Activated T-cell treated with anti-CD3 and anti-CD28 coated beads for 24 hours (primary cell): Measurements from ENCODE around the gene NPEPL1.
"Not testable (repeated sequence)": the region's sequence is repeated elsewhere in the genome, so short reads cannot be mapped to it uniquely, and the experiment has no call there.

Experiments used
- DNase-seq: peaks from one replicate; pipeline ENCODE4 v3.0.0-alpha.2; 2020; ENCODE audit warnings: low read depth

The NPEPL1 gene

GRCh38 chr20:58742668-58743566, 50.3 kb downstream of the NPEPL1 start:
- DNase-seq: no peak

GRCh38 chr20:58743929-58744534, 51.4 kb downstream of the NPEPL1 start:
- no peak for DNase-seq

DNA sequence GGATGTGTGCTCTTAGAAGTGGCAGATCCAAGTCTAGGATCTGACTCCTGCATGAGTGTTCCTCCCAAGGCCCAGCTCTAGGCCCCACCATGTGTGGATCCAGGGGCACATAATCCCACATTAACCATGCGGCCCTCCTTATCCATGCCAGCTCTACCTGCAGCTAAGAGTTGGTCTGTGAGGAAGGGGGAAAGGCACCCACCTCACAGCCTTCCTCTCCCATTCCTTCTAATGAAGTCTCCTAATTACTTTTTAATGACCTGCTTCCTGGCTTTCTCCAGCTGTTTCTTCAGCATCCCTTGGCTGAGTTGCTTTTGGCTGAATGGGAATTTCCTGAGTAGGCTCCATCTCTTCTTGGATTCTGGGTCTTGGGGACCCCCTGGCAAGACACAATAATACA, 52.2 kb downstream of the NPEPL1 start:
- no peak for DNase-seq

DNA sequence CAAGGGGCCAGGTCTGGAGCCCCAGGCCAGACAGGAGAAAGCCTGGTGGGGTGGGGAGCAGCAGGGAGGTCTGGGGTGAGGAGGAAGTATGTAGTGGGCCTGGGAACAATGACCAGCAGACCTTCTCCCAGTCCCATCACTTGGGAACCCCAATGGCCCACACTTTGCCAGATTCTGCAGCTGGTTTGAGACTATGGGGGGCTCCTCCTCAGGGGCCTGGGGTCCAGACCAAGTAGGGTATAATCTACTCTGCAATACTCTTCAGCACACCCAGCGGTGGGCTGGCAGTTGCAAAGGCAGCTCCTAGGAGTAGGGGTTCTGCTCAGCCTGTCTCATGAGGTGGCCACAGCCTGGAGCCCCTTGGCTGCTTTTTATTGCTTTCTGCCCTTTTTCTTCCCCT, 52.8 kb downstream of the NPEPL1 start:
- no peak for DNase-seq

DNA sequence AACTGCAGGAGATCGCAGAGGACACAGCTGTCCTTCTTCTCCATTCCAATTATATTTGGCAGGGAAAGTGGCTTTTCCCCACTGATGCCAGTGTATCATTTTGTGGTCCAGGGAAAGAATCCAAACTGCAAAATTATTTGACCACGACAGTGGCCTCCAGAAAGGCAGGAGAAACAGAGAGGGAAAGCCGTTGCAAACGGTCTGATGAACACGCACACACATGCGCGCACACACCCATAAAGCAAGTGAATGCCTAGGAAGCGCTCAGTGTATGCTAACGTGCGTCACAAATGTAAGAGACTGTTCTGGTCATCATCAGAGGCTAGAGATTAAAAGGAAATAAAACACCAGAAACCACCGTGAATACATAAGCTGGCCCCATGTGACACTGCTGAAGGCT, 54.0 kb downstream of the NPEPL1 start:
- no peak for DNase-seq

GRCh38 chr20:58747211-58747610, 54.6 kb downstream of the NPEPL1 start:
- DNase-seq: no peak

DNA sequence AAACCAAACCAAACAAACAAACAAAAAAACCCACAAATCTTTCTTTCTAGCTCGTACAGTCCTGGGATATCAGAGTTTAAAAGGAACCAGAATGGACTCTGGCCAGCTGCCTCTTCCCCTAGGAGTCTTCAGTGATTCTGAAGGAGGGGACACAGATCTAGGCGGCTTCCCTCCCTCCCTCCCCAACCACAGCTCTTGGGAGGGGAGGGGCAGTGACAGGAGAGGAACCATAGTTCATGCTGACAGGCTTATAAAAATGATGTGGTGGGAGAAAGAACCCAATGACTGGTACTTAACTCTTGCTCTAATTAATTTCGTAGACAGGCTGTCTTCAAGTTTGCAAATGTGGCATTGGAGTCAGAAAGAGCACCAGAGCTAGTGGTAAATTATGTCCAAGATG, 56.0 kb downstream of the NPEPL1 start:
- no peak for DNase-seq

DNA sequence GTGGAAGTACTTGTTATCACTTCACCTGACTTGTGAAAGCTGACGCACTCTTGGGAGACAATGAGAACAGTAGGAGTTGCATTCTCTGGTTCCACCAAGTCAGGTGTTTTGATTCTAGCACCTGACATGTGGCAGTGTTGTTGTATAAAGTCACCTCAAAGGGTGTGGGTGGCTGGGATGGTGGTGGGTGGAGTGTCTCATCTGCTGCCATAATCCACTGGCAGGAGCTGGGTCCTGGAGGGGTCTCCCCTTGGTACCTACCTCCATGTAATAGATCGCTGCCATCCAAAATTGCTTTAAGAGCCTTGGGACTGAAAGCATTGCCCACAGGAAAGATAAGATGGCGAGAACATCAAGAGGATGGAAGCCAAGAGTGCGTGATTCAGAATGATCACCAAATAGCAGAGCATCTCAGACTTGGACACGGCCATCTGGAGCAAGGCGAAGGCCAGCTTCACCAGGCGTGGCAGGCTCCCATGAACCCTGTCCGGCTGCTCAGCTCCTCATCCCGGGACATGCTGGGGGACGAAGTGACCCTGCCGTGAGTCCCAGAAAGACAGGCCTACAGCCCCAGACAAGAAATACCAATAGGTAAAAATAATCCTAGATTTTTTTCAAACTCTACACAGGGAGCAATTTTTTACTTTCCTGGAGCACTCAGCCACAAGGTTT, 56.6 kb downstream of the NPEPL1 start:
- DNase-seq: no peak

DNA sequence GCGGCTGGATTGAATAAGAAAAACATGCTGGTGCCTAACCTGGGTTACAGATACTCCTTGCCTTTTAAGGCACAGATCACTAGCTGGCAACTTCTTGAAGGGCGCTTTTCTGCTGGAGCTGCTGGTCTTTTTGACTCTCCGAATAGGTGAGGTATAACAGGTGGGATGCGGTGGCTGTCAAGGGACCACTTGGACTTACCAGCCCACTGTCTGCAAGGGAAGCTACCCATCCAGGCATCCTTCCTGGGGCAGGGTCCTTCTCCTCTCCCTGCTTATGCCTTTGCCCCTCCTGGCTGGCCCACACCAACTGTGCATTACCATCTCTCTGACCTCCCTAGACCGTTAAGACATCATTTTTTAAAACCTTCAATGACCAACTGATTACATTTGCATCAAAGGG, 57.4 kb downstream of the NPEPL1 start:
- DNase-seq: no peak

DNA sequence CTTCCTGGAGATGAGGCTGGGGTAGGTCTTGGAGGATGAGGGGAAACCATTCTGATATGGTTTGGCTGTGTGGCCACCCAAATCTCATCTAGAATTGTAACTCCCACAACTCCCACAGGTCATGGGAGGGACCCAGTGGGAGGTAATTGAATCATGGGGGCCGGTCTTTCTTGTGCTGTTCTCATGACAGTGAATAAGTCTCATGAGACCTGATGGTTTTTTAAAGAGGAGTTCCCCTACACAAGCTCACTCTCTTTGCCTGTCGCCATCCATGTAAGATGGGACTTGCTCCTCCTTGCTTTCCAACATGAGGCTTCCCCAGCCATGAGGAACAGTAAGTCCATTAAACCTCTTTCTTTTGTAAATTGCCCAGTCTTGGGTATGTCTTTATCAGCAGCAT, 58.1 kb downstream of the NPEPL1 start:
- not testable (repeated sequence) for DNase-seq

DNA sequence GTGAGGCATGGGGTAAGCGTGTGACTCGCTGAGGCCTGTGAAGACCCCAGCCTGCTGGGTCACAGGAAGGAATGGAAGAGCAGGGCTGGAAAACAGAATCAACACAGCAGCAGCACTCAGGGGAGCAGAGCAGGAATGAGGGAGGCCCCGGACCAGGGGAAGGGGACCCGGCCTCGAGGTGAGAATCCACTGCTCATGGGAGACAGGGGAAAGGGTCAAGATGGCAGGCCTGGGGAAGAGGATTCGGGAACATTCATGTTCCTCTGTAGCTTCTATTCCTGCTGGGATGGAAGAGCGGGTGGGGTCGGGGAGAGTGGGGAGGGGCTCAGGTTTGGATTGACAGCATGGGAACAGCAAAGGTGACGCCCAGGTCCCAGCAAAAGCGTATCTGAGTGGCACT, 59.4 kb downstream of the NPEPL1 start:
- no peak for DNase-seq

GRCh38 chr20:58752565-58752964, 60.0 kb downstream of the NPEPL1 start:
- no peak for DNase-seq

DNA sequence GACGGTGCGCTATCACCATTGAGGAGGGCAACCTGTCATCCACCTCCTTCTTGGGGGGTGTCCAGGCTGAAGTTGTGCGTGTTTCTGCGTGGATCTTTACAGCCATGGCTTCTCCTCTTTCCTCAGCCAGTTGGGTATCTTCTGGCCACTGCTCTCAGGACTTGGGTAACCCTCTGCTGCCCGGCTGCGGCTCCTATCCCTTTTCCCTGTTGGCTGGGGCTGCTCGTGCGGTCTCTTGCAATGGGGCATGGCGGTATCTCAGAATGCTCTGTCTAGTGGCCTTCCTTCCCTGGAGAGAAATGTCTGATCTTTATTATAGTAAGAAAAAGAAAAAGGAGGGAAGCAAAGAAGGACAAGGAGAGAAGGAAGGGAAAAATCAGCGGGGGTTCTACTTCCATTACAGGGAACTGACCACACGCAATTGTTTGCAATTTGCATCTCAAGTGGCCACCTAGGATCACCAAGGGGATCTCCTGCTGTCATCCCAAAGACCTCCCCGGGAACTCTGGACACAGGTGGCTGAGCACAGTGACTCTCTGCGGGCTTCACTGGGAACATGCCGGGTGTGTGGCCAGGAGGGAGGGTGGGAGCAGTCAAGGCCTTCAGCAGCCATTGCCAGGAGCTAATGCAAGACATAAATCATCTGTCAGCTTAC, 60.8 kb downstream of the NPEPL1 start:
- DNase-seq: no peak

- no peak for DNase-seq
Observed at GRCh38 chr20:58753922-58754551, 61.4 kb downstream of the NPEPL1 start.

GRCh38 chr20:58754584-58754983, 62.0 kb downstream of the NPEPL1 start:
- DNase-seq: no peak

GRCh38 chr20:58755062-58755697, 62.6 kb downstream of the NPEPL1 start:
- DNase-seq: no peak

DNA sequence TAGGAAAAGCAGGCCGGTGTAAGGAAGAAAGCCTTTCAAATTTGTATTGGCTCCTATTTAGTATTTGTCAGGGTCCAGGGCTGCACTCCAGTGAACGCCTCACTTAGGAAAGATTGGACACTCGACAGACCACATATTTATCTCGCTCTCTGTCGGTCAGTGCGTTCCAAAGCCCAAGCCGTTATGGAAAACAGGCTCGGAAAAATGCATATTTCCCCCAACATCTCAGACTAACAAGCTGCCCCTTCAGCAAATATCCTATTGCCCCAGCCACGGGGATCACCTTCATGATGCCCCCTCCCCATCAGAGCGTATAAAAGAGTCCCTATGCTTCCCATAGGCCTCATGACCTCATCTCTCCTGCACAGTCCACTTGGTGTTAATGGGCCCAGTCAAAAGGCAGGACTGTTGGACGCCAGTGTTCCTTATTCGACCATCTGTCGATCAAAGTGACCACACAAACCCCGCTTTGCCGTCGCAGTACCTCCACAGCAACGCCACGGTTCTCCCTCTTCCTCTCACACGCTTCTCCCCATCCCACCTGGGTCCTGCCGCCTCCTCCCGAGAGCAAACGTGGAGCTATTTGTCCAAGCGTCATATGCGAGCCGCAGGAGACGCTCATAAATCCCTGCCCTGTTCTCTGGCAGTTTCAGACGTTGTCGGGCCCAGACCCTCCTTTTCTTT, 63.3 kb downstream of the NPEPL1 start:
- DNase-seq: no peak

- DNase-seq: no peak
Observed at GRCh38 chr20:58756450-58756775, 63.8 kb downstream of the NPEPL1 start.

- DNase-seq: not testable (repeated sequence)
Observed at GRCh38 chr20:58757647-58758046, 65.0 kb downstream of the NPEPL1 start.

DNA sequence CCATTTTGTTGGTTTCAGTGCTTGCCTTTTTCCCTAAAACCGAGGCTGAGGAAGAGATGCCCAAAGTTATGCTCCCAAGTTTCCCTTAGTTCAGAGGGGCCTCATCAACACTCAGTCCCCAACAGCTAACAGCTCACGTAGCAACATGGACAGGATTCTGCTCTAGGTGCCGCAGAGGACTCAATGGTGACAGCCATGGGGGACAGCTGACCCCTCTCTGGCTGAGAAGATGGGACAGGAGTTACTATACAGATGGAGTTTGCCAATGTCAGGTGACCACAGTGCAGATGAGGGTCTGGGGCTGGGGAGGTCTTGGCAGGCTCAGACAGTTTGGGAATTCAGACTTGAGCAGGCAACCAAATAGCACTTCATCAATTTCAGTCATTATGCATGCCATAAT, 67.3 kb downstream of the NPEPL1 start:
- no peak for DNase-seq

DNA sequence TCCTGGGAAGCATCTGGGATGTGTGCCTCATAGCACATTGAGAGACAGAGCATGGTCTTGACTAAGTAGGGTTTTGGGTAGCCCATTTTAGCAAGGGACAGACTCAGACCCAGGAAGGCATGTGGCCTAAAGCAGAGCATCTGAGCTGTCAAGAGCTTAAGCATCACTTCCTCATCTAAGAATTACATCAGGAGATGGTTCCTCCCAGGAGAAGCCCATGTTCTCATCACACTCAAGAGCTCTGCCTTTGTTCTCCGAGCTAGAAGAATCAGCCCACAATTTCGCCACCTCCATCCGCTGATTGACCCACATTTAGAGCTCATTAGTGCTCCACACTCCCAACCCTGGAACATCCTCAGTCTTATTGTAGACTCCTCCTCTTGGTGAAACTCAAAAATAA, 68.3 kb downstream of the NPEPL1 start:
- DNase-seq: no peak
